DOHH2 (cell line): Measurements from ENCODE around the gene SEC23B.

Experiments
- EZH2phosphoT487 ChIP-seq: fragments of 200-600 bp; sonication (generic); IDR thresholded peaks from 2 replicates; pipeline ENCODE4 v1.6.1; 2017; ENCODE audit warnings: borderline replicate concordance, mild to moderate bottlenecking, antibody characterized with exemption, low read length, moderate library complexity, mixed read lengths
- TF ChIP-seq, protein P1 (sequence below): fragments of 200-600 bp; sonication (generic); IDR thresholded peaks from one replicate; pipeline ENCODE4 v1.5.1; 2014; ENCODE audit warnings: antibody characterized with exemption, mild to moderate bottlenecking, low read depth, low read length; ENCODE audit not compliant: poor library complexity, severe bottlenecking

DNA sequence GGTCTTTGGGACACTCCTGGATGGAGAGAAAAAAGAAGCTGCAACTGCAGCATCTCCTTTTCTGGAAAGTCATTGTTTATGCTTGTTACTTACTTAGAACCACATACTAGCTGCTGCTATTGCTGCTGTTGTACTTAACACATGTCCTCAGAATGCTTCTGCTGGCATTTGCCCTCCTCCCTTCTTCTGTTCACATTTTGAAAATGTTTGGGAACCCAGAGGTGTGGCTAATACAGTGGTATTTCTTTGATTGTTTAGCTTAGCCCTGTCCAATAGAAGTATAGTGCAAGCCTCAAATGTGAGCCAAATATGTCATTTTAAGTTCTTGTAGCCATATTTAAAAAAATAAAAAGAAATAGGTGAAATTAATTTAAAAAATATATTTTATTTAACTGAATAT lies 88.5 kb downstream of the SEC23B start:
- TF ChIP-seq, protein P1, sequence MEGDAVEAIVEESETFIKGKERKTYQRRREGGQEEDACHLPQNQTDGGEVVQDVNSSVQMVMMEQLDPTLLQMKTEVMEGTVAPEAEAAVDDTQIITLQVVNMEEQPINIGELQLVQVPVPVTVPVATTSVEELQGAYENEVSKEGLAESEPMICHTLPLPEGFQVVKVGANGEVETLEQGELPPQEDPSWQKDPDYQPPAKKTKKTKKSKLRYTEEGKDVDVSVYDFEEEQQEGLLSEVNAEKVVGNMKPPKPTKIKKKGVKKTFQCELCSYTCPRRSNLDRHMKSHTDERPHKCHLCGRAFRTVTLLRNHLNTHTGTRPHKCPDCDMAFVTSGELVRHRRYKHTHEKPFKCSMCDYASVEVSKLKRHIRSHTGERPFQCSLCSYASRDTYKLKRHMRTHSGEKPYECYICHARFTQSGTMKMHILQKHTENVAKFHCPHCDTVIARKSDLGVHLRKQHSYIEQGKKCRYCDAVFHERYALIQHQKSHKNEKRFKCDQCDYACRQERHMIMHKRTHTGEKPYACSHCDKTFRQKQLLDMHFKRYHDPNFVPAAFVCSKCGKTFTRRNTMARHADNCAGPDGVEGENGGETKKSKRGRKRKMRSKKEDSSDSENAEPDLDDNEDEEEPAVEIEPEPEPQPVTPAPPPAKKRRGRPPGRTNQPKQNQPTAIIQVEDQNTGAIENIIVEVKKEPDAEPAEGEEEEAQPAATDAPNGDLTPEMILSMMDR = no peak
- TF ChIP-seq EZH2phosphoT487 = no peak
